HCT116 (cell line): ENCODE data around the gene SLC25A29. TPM values are rescaled to one million over a fixed set of nuclear protein-coding genes. Genes with fewer than 3 reads are reported as not detected.

ENCODE experiments used
- ATAC-seq: fragments of 200-7000 bp; cut with Tn5 transposase; 2 replicates; pipeline ENCODE4 v1.9.1; 2020; ENCODE audit warnings: mild to moderate bottlenecking, moderate library complexity
- BruUV-seq: library from RNA; stranded (reverse); fragments of 400-500 nt; replicated peaks from 2 replicates; lab custom pipeline; 2021; lab: Mats Ljungman, UMichigan
- CTCF ChIA-PET: fragments of 300-600 bp; sonication (Branson Sonifier 250); formaldehyde crosslinking; loops from one replicate; lab custom pipeline; 2021; ENCODE audit warnings: antibody characterized with exemption; lab: Charles Lee
- POLR2A ChIA-PET: fragments of 300-600, 350-600 bp; sonication (Branson Sonifier 250); formaldehyde crosslinking; loops from one replicate; lab custom pipeline; 2021; ENCODE audit warnings: antibody characterized with exemption; lab: Charles Lee
- RAD21 ChIA-PET, 2 experiments: fragments of 300-600 bp; sonication (Branson Sonifier 250); formaldehyde crosslinking; loops; one replicate each; lab custom pipeline; 2023; ENCODE audit warnings: low total read pairs in 2 of 2; ENCODE audit not compliant: uncharacterized antibody in 2 of 2, unreplicated experiment in 2 of 2, low non-redundant PET in 1 of 2; lab: Charles Lee
- DNase-seq: peaks from one replicate; pipeline ENCODE4 v3.0.0-alpha.2; 2010; ENCODE audit warnings: low read depth, low spot score
- H2AFZ ChIP-seq: fragments of 200-600 bp; shearing (Covaris generic), sonication (generic); 2 replicates; pipeline ENCODE4 v1.6.1; 2017; ENCODE audit warnings: low read depth, mixed run types, mixed read lengths, antibody characterized with exemption, low read length; ENCODE audit not compliant: poor library complexity, severe bottlenecking
- H3K27ac ChIP-seq: 2 replicates; pipeline ENCODE4 v1.5.1; 2012; ENCODE audit warnings: low read depth, low read length
- H3K27me3 ChIP-seq: fragments of 200-600 bp; sonication (generic); 2 replicates; pipeline ENCODE4 v1.6.1; 2016; ENCODE audit warnings: mixed run types, low read length, mixed read lengths; ENCODE audit not compliant: insufficient read depth
- H3K36me3 ChIP-seq, 2 experiments: fragments of 200-500 bp in 1 of 2; fragments of 200-600 bp in 1 of 2; sonication (Bioruptor generic) in 1 of 2; sonication (generic) in 1 of 2; 2 replicates each; pipeline versions ENCODE4 v1.5.1 to v1.6.1; 2014 to 2016; ENCODE audit warnings: low read length in 2 of 2, inconsistent platforms in 1 of 2, mixed read lengths in 1 of 2, mixed run types in 1 of 2; ENCODE audit not compliant: insufficient read depth in 2 of 2, control insufficient read depth in 1 of 2
- H3K4me1 ChIP-seq, 2 experiments: fragments of 200-600 bp in 1 of 2; sonication (generic) in 1 of 2; 2 replicates each; pipeline versions ENCODE4 v1.5.1 to v1.6.1; 2012 to 2017; ENCODE audit warnings: low read length in 2 of 2, inconsistent platforms in 1 of 2, mild to moderate bottlenecking in 1 of 2, mixed read lengths in 1 of 2, mixed run types in 1 of 2, moderate library complexity in 1 of 2; ENCODE audit not compliant: insufficient read depth in 2 of 2, control insufficient read depth in 1 of 2
- H3K4me2 ChIP-seq: fragments of 200-600 bp; sonication (generic); 2 replicates; pipeline ENCODE4 v1.6.1; 2017; ENCODE audit warnings: mixed run types, low read length, mixed read lengths
- H3K4me3 ChIP-seq, 2 experiments: fragments of 200-600 bp in 1 of 2; sonication (generic) in 1 of 2; replicated peaks in 1 of 2; 2 replicates each; pipeline ENCODE4 v1.5.1; 2011 to 2016; ENCODE audit warnings: low read length in 2 of 2, control low read depth in 1 of 2, low read depth in 1 of 2, mild to moderate bottlenecking in 1 of 2, mixed read lengths in 1 of 2, mixed run types in 1 of 2
- H3K79me2 ChIP-seq: fragments of 200-600 bp; sonication (generic); 2 replicates; pipeline ENCODE4 v1.6.1; 2017; ENCODE audit warnings: mild to moderate bottlenecking, mixed run types, low read length, moderate library complexity, mixed read lengths; ENCODE audit not compliant: insufficient read depth
- H3K9ac ChIP-seq: fragments of 200-600 bp; sonication (generic); 2 replicates; pipeline ENCODE4 v1.6.1; 2016; ENCODE audit warnings: low read length, mixed read lengths
- H3K9me2 ChIP-seq: fragments of 200-600 bp; sonication (generic), shearing (Covaris generic); 2 replicates; pipeline ENCODE4 v1.6.1; 2017; ENCODE audit warnings: mixed run types, mild to moderate bottlenecking, moderate library complexity; ENCODE audit not compliant: insufficient read depth
- H3K9me3 ChIP-seq, 2 experiments: fragments of 200-500 bp in 1 of 2; fragments of 200-600 bp in 1 of 2; sonication (Bioruptor generic) in 1 of 2; sonication (generic) in 1 of 2; 2 replicates each; pipeline ENCODE4 v1.6.1; 2014 to 2017; ENCODE audit warnings: low read length in 2 of 2, mixed read lengths in 2 of 2, inconsistent platforms in 1 of 2, low read depth in 1 of 2, mild to moderate bottlenecking in 1 of 2, mixed run types in 1 of 2, moderate library complexity in 1 of 2; ENCODE audit not compliant: control insufficient read depth in 1 of 2, insufficient read depth in 1 of 2
- H4K20me1 ChIP-seq: fragments of 200-600 bp; sonication (generic), shearing (Covaris generic); 2 replicates; pipeline ENCODE4 v1.6.1; 2017; ENCODE audit warnings: mixed run types, mild to moderate bottlenecking, moderate library complexity; ENCODE audit not compliant: insufficient read depth
- POLR2A ChIP-seq: IDR thresholded peaks from 2 replicates; pipeline ENCODE4 v1.7.0; 2011; ENCODE audit warnings: borderline replicate concordance; ENCODE audit not compliant: insufficient read depth, insufficient read length; ENCODE audit errors: extremely low read depth
- RAD21 ChIP-seq: IDR thresholded peaks from 2 replicates; pipeline ENCODE4 v1.6.1; 2012; ENCODE audit warnings: low read depth, mild to moderate bottlenecking
- SRF ChIP-seq: IDR thresholded peaks from 2 replicates; pipeline ENCODE4 v1.6.1; 2012; ENCODE audit warnings: low read depth
- TCF7L2 ChIP-seq: IDR thresholded peaks from 2 replicates; pipeline ENCODE4 v1.7.0; 2011; ENCODE audit warnings: borderline replicate concordance, inconsistent platforms; ENCODE audit not compliant: insufficient read depth, insufficient read length; ENCODE audit errors: extremely low read depth
- intact Hi-C: fragments of 100-400 bp; cut with micrococcal nuclease; formaldehyde crosslinking; loops from 2 replicates; pipeline ENCODE4 v1.10.0; 2022
- total RNA-seq: library from RNA; stranded (reverse); gene quantifications from one replicate; pipeline ENCODE4 v1.2.1, GENCODE V29; 2021; ENCODE audit not compliant: unreplicated experiment
- TF ChIP-seq, protein P1 (sequence below), 3 experiments: fragments of 200-600 bp in 1 of 3; sonication (generic) in 1 of 3; IDR thresholded peaks in 2 of 3; conservative IDR thresholded peaks in 1 of 3; 2 replicates each; pipeline ENCODE4 v1.5.1; 2012 to 2017; ENCODE audit warnings: low read depth in 2 of 3, low read length in 2 of 3, antibody characterized with exemption in 1 of 3, borderline replicate concordance in 1 of 3, control low read depth in 1 of 3, mild to moderate bottlenecking in 1 of 3, mixed read lengths in 1 of 3, mixed run types in 1 of 3, moderate library complexity in 1 of 3; ENCODE audit not compliant: insufficient read depth in 1 of 3

Gene SLC25A29
- total RNA-seq, 1 experiment from 2014 or later = 38.7 TPM

DNA sequence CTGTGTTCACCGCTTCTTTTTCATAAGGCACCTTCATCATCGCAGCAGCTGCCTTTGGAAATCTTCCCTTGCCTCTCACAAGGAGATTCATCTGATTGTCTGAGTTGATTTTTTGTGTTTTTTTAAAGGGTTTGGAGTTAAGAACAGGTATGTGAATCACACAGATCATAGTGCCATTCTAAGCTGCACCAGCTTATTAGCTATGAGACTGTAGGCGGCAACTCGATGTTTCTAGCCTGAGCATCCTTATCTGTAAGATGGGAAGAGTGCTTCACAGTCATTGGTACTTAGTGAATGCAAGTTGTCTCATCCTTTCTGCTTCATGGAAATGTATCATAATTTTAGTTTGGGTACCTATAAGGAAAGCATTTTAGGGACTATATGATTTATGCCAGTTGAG, 32.0 kb downstream of the SLC25A29 start:
- POLR2A ChIA-PET = no interaction called here
- no peak for DNase-seq
- no peak for ATAC-seq
- TF ChIP-seq SRF (no peak), POLR2A (no peak)
- H3K79me2 ChIP-seq = peaks cover 97% of the 10 kb centered on the region
- H3K4me3 ChIP-seq = no peak overlapping the region
- BruUV-seq = no TSS peak
- no peaks in the 10 kb centered on the region for H3K9me3 ChIP-seq
- H4K20me1 ChIP-seq = peaks cover 46% of the 10 kb centered on the region
- RAD21 ChIA-PET = no interaction called here
- no peak overlapping the region for H3K27ac ChIP-seq
- CTCF ChIA-PET = interaction anchor here (1.1 kb wide), 1 partner anchor 33 kb away, joined by 3 read pairs; no protein-coding TSS in a partner anchor
- peaks cover 14% of the 10 kb centered on the region in 2 experiments; a peak in 3 of 4 replicates for H3K36me3 ChIP-seq
- intact Hi-C loops = no loop called here
- no peaks in the 10 kb centered on the region for H3K9me2 ChIP-seq
- no peak overlapping the region for H3K9ac ChIP-seq
- H3K4me2 ChIP-seq = no peak overlapping the region
- H3K27me3 ChIP-seq = no peaks in the 10 kb centered on the region
- no peak overlapping the region for H2AFZ ChIP-seq
- peaks cover 0 to 11% of the 10 kb centered on the region in 2 experiments; a peak in 1 of 4 replicates for H3K4me1 ChIP-seq

DNA sequence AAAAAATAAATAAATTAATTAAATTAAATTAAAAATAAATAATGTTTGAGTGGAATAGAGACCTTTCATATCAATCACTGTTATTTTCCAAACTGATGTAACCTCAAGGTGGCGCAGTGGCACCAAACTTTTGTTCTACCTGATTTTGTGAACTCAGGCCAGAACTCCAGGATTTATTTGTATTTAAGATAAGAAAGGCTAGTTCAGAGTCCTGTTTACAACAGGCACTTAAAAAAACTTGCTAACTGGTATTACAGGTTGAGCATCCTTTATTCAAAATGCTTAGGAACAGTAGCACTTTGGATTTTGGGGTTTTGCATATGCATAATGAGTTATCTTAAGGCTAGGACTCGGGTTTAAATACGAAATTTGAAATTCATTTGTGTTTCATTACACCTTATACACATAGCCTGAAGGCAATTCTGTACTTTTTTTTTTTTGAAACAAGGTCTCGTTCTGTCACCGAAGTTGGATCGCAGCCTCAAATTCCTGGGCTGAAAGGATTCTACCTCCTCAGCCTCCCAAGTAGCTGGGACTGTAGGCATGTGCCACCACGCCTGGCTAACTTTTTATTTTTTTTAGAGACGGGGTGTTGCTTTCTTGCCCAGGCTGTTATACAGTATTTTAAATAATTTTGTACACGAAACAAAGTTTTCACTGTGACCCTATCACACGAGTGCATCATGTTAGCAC, 34.9 kb downstream of the SLC25A29 start:
- DNase-seq (no peak), ATAC-seq (peak; percentile 36; the same call in 1 of the 2 replicates)
- ChIA-PET RAD21 (no interaction called here), POLR2A (no interaction called here), CTCF (interaction anchor here (0.6 kb wide), 1 partner anchor 11 kb away, joined by 3 read pairs; no protein-coding TSS in a partner anchor)
- peak; percentile 39 for TF ChIP-seq RAD21
- no peak for TF ChIP-seq TCF7L2
- TF ChIP-seq, protein P1, sequence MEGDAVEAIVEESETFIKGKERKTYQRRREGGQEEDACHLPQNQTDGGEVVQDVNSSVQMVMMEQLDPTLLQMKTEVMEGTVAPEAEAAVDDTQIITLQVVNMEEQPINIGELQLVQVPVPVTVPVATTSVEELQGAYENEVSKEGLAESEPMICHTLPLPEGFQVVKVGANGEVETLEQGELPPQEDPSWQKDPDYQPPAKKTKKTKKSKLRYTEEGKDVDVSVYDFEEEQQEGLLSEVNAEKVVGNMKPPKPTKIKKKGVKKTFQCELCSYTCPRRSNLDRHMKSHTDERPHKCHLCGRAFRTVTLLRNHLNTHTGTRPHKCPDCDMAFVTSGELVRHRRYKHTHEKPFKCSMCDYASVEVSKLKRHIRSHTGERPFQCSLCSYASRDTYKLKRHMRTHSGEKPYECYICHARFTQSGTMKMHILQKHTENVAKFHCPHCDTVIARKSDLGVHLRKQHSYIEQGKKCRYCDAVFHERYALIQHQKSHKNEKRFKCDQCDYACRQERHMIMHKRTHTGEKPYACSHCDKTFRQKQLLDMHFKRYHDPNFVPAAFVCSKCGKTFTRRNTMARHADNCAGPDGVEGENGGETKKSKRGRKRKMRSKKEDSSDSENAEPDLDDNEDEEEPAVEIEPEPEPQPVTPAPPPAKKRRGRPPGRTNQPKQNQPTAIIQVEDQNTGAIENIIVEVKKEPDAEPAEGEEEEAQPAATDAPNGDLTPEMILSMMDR (IDR thresholded peaks at IDR 0.05 in 2 of 3, conservative IDR thresholded peaks at IDR 0.05 in 1 of 3; ENCODE audit: borderline replicate concordance in 1 of 3, insufficient read depth in 1 of 3, low read depth in 2 of 3, low read length in 2 of 3) = peak; percentile 27 to 51 (median 48); a peak in 5 of 6 replicates
- Histone ChIP-seq H3K27ac (no peak overlapping the region), H3K4me3 (no peak overlapping the region), H3K9me2 (no peaks in the 10 kb centered on the region), H2AFZ (no peak overlapping the region), H3K36me3 (peaks cover 4 to 18% of the 10 kb centered on the region in 2 experiments; a peak in 2 of 4 replicates), H3K79me2 (peaks cover 97% of the 10 kb centered on the region), H3K4me2 (no peak overlapping the region), H3K9me3 (no peaks in the 10 kb centered on the region), H4K20me1 (peaks cover 39% of the 10 kb centered on the region), H3K4me1 (peaks cover 0 to 6% of the 10 kb centered on the region in 2 experiments; a peak in 1 of 4 replicates), H3K9ac (no peak overlapping the region), H3K27me3 (no peaks in the 10 kb centered on the region)
- BruUV-seq = no TSS peak
- intact Hi-C loops = no loop called here
